Rectal smooth muscle tissue (tissue), 1 donor: ENCODE data around the gene CHST6.
"Not testable (repeated sequence)": the region's sequence is repeated elsewhere in the genome, so short reads cannot be mapped to it uniquely, and the experiment has no call there.

Source experiments
- H3K27ac ChIP-seq: one replicate; pipeline ENCODE4 v1.7.0; 2013; ENCODE audit warnings: low read depth, low read length, inconsistent platforms
- H3K27me3 ChIP-seq: one replicate; pipeline ENCODE4 v1.7.0; 2013; ENCODE audit warnings: low read length; ENCODE audit not compliant: control insufficient read depth, insufficient read depth
- H3K36me3 ChIP-seq: one replicate; pipeline ENCODE4 v1.7.0; 2013; ENCODE audit warnings: low read length; ENCODE audit not compliant: control insufficient read depth, insufficient read depth
- H3K4me1 ChIP-seq: one replicate; pipeline ENCODE4 v1.7.0; 2013; ENCODE audit warnings: low read length; ENCODE audit not compliant: control insufficient read depth, insufficient read depth
- H3K4me3 ChIP-seq: one replicate; pipeline ENCODE4 v1.7.0; 2013; ENCODE audit warnings: low read length
- H3K9ac ChIP-seq: one replicate; pipeline ENCODE4 v1.7.0; 2013; ENCODE audit warnings: low read length

Gene CHST6

DNA sequence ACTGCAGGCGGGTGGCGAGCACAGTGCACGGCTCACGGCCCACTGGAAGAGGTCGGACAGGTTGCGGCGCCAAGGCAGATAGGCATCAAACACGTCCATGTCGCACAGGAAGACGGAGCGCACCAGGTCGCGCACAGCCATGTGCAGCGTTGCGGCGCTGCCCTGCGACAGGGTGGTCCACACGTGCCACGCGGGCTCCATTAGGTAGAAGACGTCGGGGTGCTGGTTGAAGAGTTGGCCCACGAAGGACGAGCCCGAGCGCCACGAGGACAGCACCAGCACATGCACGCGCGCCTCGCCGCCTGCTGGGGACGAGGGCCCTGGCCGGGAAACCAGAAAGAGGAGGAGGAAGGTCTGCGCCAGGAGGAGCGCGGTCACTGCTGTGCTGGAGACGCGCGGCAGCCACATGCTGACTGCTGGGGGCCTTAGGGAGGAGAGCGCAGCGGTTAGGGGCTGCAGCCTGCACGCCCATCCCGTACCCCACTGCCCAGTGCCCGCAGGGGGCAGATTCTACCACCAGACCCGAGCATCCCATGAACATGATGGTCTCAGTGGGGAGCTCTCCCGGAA, 15.7 kb downstream of the CHST6 start:
- no peak overlapping the region for H3K4me3 ChIP-seq
- no peaks in the 10 kb centered on the region for H3K36me3 ChIP-seq
- H3K9ac ChIP-seq, result no peak overlapping the region
- H3K4me1 ChIP-seq, result no peaks in the 10 kb centered on the region
- H3K27ac ChIP-seq, result no peak overlapping the region
- H3K27me3 ChIP-seq, result no peaks in the 10 kb centered on the region

- Histone ChIP-seq H3K4me1 (no peaks in the 10 kb centered on the region), H3K27ac (no peak overlapping the region), H3K4me3 (no peak overlapping the region), H3K27me3 (no peaks in the 10 kb centered on the region), H3K9ac (no peak overlapping the region), H3K36me3 (no peaks in the 10 kb centered on the region)
Measured at GRCh38 chr16:75478480-75479345, 16.5 kb downstream of the CHST6 start.

DNA sequence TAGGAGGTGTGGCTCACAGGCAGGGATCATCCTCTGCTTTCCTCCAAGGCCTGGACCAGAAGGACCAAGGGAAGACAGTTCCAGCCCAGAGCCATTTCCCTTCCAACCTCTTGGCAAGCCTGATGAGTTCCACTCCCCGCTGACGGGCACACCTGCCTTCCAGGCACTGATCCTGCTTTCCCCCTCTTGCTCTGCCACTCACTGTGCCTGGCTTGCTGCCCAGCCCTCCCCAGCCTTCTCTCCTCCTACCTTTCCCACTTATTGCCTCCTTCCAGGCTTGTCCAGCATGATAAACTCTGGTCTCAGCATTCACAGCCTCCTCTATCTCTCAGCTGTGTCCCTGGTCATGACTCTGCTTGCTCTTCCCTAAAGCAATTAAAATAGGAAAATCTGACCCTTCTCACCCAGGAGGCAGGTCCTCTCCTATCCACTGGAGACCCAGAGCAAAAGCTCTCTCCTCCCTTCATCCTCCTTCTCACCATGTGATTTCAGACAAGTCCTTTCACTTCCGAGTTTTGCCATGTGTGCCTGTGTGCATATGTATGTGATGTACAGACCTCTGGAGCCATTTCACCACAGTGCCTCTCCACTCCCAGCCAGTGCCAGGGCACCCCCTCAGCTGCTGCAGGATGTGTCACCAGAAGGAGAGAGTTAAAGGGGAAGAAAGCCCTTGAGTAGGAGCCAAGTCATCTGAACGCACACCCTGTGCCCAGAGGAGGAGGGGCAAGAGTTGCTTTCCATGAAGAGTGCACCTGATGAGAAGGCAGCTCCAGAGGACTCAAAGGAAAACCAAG, 17.4 kb downstream of the CHST6 start:
- H3K9ac ChIP-seq, result no peak overlapping the region
- no peaks in the 10 kb centered on the region for H3K27me3 ChIP-seq
- no peak overlapping the region for H3K27ac ChIP-seq
- no peaks in the 10 kb centered on the region for H3K36me3 ChIP-seq
- no peaks in the 10 kb centered on the region for H3K4me1 ChIP-seq
- no peak overlapping the region for H3K4me3 ChIP-seq

- H3K4me1 ChIP-seq, result no peaks in the 10 kb centered on the region
- no peak overlapping the region for H3K27ac ChIP-seq
- no peaks in the 10 kb centered on the region for H3K36me3 ChIP-seq
- H3K27me3 ChIP-seq, result no peaks in the 10 kb centered on the region
- no peak overlapping the region for H3K9ac ChIP-seq
- no peak overlapping the region for H3K4me3 ChIP-seq
Measured at GRCh38 chr16:75476817-75477216, 18.4 kb downstream of the CHST6 start.

DNA sequence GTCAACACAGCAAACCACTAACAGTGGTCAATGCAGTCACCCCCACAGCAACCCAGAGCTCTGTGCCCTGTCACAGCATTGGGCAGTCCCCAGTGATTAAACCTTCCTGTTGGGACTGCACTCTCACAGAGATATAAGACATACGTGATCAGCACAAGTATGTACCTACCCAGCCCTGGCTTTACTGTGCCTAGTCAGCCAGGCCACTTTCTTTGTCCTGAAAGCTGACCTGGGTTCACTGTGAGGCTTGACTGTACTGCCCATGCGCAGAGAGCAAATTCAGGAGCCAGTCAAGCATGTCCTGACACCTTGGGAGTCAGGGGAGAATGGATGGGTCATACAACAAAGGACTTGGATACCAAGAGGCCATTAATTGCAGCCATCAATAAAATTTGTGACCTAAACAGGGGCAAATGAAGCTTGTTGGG, 19.8 kb downstream of the CHST6 start:
- H3K27ac ChIP-seq, result no peak overlapping the region
- no peak overlapping the region for H3K9ac ChIP-seq
- H3K27me3 ChIP-seq, result no peaks in the 10 kb centered on the region
- no peaks in the 10 kb centered on the region for H3K4me1 ChIP-seq
- H3K4me3 ChIP-seq, result no peak overlapping the region
- no peaks in the 10 kb centered on the region for H3K36me3 ChIP-seq

DNA sequence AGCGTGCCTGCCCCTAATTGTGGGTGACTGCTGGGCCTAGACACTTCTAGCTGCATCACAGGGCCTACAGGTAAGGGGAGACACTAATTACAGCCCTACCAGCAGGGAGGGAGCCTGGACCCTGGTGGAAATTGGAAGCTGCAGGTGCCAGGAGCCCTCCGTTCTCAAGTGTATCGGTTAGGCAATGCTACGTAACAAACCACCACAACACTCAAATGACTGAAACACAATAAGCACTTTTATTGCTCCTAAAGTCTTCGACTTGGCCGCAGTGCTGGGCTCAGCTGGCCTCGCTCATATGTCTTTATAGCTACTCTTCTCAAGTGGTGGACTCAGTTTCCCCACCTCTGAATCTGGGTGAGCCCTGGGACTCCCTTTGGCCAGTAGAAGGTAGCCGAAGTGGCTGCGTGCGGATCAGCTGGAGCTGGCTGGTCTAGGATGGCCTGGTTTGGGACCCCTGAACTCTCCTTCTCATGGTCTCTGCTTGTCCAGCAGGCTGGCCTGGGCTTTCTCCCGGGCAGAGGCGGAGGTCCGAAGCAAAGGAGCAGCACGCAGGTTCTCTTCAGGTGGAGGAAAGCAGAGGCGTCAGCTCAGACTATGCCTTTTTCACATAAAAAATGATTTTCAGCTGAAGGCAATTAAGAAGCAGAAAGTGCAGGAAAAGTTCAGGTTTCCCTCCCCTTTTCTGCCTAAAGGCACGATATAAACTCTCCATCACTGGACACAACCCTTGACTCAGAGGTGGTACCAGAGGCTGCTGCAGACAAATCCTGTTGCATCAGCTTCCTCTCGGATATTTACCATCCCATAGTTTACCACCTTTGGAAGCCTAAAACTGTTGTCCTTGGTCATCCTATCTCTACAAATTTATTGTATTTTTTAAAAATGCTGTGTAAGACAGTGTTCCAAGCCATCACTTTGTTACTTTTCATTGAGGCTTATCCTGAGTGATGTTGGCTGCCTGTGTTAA, 22.0 kb downstream of the CHST6 start:
- Histone ChIP-seq H3K36me3 (no peaks in the 10 kb centered on the region), H3K4me1 (no peaks in the 10 kb centered on the region), H3K9ac (no peak overlapping the region), H3K27ac (no peak overlapping the region), H3K4me3 (no peak overlapping the region), H3K27me3 (no peaks in the 10 kb centered on the region)

- Histone ChIP-seq H3K36me3 (no peaks in the 10 kb centered on the region), H3K27ac (no peak overlapping the region), H3K9ac (no peak overlapping the region), H3K27me3 (no peaks in the 10 kb centered on the region), H3K4me1 (no peaks in the 10 kb centered on the region), H3K4me3 (no peak overlapping the region)
Measured at GRCh38 chr16:75471723-75472633, 23.3 kb downstream of the CHST6 start.

DNA sequence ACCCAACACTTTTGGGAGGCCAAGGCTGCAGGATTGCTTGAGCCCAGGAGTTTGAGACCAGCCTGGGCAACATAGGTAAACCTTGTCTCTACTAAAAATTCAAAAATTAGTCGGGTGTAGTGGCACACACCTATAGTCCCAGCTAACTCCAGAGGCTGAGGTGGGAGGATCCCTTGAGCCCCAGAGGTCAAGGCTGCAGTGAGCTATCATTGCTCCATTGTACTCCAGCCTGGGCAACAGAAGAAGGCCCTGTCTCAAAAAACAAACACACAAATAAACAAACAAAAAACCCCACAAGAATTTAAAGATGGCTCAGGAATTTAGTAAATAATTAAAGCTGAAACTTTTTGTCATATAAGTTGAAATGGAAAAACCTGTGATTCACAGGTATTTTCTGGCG, 28.5 kb downstream of the CHST6 start:
- H3K27ac ChIP-seq, result no peak overlapping the region
- no peak overlapping the region for H3K9ac ChIP-seq
- H3K4me3 ChIP-seq, result no peak overlapping the region
- H3K4me1 ChIP-seq, result no peaks in the 10 kb centered on the region
- no peaks in the 10 kb centered on the region for H3K36me3 ChIP-seq
- H3K27me3 ChIP-seq, result no peaks in the 10 kb centered on the region

GRCh38 chr16:75464122-75464918, 30.9 kb downstream of the CHST6 start, which contains the start of gene TMEM170A:
TMEM170A (minus strand) TSS chr16:75464689; CDS start chr16:75464600, 89 bp downstream.
- Histone ChIP-seq H3K9ac (peak within 1 kb of the TSS; percentile 80), H3K36me3 (no peaks in the 10 kb centered on the region), H3K4me3 (peak within 1 kb of the TSS; percentile 90), H3K27ac (peak within 1 kb of the TSS; percentile 97), H3K27me3 (no peaks in the 10 kb centered on the region), H3K4me1 (no peaks in the 10 kb centered on the region)

DNA sequence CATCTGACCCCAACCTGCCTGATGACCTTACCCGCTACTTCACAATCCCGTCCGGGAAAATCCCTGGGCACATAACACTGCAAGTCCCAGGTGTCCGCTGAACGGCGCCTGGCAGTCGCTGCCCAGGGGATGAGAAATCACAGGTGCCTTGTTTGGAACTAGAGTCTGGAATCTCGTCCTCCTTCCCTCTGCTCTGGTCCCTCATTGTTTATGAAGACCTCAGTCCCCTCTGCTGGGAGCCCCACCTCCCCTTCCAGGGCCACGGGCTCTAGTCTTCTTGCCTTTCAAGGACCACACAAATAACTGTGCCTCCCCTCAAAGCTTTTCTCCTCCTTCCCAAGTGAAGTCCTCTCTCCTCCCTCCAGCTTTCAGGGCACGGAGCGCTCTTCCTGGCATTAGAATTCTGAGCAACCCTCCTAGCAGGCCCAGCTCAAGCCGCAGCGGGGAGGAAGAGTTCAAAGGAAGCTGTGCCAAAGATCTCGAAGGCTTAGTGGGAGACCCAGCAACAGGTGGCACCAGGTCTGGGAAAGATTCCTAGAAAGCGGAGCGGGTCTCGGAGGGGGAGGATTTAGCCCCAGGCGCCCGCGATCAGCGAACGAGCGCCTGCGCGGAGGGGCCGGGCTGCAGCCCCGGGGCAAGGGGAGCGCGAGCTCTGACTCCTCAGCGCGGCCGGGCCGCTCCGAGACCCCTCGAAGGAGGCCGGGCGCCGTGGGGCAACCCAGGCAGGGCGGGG, 31.7 kb downstream of the CHST6 start:
- Histone ChIP-seq H3K4me3 (peak overlapping the region; percentile 90), H3K27ac (peak overlapping the region; percentile 97), H3K9ac (peak overlapping the region; percentile 80)
- H3K36me3 ChIP-seq, H3K27me3 ChIP-seq, H3K4me1 ChIP-seq: not testable (repeated sequence)
